GM21737 (cell line): ENCODE measurements around the gene S1PR3.

Experiments
- ATAC-seq: cut with Tn5 transposase; IDR thresholded peaks from one replicate; pipeline ENCODE4 v1.9.1; 2021; ENCODE audit warnings: mild to moderate bottlenecking, moderate library complexity; ENCODE audit not compliant: unreplicated experiment

The S1PR3 gene

GRCh38 chr9:88990729-88991065, 571 bp upstream of the S1PR3 start:
- no peak for ATAC-seq

DNA sequence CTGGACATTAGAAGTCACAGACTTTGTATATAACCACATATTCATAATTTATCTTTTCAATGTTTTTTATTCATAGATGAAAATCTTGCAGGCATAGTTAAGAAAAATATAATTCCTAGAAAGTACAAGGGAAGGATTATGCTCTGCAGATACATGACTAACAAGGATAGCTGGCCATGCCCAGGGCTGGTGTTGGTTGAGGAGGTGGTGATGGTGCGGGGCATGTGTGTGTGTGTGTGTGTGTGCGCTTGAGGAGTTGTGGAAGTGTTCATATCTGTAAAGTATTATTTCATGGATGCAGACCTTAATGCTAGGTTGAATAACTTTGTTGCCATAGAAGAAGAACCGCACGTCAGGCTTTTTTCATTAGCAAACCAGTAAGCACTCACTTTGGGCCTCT, 1.3 kb downstream of the S1PR3 start:
- ATAC-seq = no peak

DNA sequence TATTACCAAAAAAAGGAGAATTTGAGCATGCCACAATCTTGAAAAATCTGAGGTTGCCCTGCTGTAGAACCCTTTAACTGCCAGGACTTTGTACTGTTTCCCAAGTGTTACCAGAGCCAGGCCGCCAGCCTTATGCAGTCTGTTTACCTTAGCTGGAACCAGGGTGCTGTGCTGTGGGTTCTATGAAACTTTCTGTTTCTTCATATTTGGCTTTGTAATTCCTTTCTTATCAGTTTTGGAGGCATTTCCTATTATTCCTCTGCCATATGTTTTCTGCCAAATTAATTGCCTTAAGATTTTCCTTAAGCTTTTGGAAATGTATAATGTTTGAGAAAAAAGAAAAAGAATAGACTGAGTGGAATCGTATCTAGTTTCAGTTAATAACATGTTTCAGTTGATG, 2.1 kb downstream of the S1PR3 start:
- ATAC-seq = no peak

DNA sequence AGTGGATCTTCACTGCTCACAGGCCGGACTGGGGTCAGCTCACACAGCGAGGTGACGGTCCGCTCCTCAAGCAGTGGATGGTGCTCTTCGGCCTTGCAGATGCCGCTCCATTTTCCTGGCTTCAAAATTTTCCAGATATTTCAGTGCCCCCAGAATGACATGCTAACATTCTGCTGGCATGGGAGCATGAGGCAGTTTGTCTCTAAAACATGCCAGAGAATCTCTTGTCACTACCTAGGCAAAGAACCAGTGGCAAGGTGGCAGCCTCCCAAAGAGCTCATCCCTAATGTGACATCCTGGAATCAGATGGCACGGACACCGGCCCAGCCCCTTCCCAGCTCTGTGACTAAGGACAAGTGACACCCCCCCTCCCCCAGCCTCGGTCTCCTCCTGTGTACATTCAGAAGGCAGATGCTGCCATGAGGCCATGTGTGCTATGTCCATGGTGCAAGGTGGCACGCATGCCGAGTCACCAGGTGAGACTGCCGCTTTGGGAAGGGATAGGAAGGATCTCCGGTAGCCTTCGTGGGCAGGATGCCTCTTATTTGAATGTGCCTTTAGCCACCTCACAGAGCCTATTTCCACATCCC, 2.7 kb downstream of the S1PR3 start:
- ATAC-seq = no peak

GRCh38 chr9:88994469-88995199, 3.4 kb downstream of the S1PR3 start:
- ATAC-seq = no peak

DNA sequence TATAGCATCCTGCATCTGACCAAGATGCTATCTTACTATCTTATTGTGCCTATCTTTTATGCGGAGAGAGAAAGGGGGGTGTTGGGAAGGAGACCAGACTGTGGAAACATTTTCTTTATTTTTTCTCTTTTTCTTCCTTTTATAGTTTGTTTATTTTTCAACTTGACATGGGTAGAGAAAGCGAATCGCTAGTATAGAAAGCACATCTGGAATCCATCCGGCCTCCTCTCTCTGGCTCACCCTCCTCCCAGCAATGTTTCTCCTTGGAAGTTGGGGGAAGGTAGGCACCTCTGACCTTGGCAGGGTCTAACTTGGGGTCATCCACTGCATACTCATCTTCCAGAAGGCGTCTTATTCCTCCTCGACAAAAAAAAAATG, 3.9 kb downstream of the S1PR3 start:
- ATAC-seq = no peak

DNA sequence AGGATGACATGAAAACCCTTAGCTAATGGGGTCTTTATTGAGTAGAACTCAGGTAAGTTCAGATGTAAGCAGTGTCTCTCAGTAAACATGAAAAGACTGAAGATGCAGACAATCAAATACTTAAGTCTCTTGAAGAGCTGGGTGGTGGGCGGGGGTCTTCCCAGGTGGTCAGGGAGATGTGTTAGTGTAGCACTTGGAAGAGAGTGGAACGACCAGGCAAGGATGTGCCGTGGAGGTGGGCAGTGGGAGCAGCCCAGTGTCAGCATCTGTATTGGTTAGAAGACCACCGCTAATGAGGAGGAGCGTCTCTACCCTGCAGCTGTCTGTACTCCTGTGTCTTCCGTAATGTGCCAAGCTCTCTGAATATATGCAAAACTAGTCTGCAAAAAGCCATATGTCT, 4.4 kb downstream of the S1PR3 start:
- ATAC-seq = no peak

DNA sequence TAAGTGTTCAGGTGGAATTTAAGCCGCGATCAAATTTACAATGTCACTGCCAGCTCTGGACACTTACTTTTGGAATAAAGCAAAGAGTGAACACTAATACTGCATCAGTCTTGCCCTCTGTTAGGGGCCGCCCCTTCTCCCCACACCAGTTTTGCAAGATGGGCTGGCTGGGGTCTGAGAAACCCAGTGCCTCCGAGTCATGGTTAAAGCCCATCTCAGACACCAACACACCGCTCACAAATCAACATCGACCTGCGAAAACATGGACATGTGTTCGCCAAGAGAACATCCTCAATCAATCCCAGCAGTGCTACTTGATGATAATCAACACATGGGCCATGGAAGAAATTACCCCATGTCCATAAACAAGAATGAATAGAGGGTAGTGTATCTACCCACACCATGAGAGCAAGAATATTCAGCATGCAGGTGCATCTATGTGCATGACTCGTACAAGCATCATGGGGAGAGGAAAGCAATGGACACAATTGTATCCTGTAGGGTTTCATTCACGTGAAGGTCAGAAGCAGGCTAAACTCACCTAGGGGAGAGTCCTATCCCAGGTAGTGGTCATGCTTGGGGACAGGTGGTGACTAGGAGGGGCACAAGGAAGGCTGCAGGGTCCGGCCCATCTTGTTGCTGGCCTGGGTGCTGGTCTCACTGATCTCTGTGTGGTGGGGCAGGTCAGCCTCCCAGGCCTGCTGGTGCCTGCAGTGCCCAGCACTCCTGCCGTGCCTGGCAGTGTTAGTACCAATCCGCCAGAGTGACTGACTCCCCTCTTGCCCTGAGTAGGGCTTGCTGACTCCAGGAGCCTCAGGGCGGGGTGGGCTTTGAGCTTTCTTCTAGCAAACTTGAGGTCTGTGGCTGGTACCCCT, 5.0 kb downstream of the S1PR3 start:
- ATAC-seq = no peak

DNA sequence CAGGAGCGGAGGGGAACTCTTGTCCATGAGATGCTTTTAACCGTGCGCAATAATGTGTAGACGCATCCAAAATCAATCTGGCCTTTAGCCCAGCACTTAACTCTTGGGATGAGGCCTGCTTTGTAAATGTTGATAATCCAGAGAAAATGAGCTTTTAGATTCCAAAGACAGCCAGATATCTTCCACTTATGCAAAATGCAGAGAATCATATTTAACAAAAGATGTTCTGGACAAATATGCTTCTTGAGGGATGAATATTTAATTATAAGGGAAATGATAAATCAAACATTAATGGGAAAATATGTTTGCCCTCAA, 5.6 kb downstream of the S1PR3 start:
- ATAC-seq = no peak

- no peak for ATAC-seq
Observed at GRCh38 chr9:88997646-88998045, 6.4 kb downstream of the S1PR3 start.

DNA sequence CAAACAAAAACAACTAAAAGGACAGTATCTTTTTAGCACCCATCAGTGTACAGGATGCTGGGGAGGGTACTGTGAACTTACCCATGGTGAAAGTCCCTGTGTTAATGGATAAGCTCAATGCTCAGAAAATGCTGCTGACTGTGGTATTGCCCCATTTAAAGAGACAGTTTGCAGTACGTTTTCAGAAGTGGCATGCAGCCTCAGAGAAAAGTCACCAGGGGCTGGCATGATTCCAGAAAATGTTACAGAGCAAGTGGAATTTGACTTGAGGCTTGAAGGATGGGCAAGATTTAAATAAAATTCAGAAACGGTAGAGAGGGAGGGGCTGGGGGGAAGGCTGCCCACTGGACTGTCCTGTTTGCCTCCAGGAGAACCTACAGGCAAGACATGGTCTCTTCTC, 7.2 kb downstream of the S1PR3 start:
- no peak for ATAC-seq

DNA sequence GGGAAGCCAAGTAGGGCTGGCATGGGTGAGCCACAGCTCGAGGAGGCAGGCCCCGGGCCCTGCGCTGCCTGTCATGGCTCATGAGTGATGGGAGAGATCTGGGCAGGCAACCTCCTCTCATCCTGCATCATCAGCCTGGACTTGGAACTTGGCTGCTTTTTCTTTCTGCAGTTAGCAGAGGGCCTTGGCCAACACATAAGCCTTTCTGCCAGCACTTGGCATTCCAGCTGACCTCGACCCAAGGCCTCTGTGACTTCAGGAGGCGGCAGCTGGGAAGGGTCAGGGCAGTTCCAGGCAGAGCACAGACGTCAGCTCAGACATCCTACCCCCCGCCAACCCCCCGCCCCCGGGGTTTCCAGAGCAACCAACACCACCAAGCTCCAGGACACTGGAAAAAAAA, 7.6 kb downstream of the S1PR3 start:
- ATAC-seq = no peak

- ATAC-seq = no peak
Observed at GRCh38 chr9:89000371-89000781, 9.1 kb downstream of the S1PR3 start.

- ATAC-seq = no peak
Observed at GRCh38 chr9:89000973-89001916, 10.0 kb downstream of the S1PR3 start.

- ATAC-seq = no peak
Observed at GRCh38 chr9:89001917-89002540, 10.8 kb downstream of the S1PR3 start.

GRCh38 chr9:89002987-89003386, 11.7 kb downstream of the S1PR3 start:
- no peak for ATAC-seq

GRCh38 chr9:89005323-89005722, 14.1 kb downstream of the S1PR3 start:
- ATAC-seq = no peak

DNA sequence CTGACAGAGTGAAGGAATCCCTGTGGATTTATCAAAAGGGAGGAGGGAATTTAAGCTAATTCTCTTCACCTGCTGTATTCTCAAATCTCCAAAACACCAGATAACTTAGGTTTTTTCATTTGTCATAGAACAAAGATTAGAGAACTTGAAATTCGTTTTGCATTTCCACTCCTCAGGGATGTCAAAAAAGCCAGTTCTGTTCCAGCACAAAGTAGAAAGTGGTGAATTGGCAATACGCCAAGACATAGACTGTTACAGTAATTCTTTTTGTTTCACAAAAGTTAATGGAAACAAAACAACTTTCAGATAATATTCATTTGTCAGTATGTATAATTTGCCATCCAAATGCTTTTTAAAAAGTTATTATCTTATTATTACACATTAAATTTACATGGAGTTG, 15.0 kb downstream of the S1PR3 start:
- no peak for ATAC-seq

DNA sequence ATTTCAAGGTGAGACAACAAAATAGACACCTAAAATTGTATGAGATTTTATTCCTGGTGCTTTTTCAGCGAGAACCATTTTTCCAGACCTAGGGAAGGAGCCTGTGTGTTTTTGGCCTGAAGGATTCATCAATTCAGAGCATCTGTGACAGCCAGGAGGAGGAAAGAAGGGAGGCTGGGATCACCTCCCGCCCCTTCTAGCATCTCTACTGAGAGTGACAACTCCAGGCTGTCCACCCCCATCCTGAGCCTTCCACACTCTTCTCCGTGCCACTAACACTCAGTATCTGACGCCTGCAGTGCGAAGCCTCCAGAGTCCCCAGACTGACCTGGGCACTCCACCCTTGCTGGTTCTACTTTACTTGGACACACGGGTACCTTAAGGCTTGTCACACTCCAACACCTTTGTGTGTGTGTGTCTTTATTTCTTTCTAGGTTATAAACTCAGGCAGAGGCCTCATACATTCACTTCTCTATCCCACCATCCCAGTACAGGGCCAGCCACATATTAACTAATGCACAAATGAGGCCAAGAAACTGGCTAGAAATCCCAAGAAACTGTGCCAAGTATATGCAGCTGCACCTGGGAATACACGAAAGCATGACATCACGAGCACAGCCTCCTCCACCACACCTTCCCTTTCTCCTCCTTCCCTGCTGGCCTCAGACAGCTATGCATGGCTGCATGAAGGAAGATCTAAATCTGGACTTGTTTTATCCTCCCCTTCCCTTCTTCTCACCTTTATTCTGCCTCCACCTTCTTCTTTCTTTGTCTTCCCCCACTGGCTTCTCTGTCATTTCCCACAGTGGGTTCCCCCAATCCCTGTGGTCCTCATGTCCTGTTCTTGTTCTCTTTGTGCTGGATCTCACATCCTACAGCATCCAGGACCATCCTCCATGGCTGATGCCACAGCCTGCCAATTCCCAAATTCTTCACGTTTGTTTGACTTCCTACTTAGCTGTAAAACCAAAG, 16.0 kb downstream of the S1PR3 start:
- ATAC-seq = no peak
